GM18861 (cell line): ENCODE data around the gene KCNMA1.

ENCODE experiments used
- ATAC-seq: cut with Tn5 transposase; IDR thresholded peaks from one replicate; pipeline ENCODE4 v1.9.1; 2021; ENCODE audit not compliant: unreplicated experiment

Gene KCNMA1

GRCh38 chr10:77177161-77177560 is 460.4 kb downstream of the KCNMA1 start:
- no peak for ATAC-seq

- no peak for ATAC-seq
Measured at GRCh38 chr10:77176232-77176631, 461.4 kb downstream of the KCNMA1 start.

GRCh38 chr10:77175631-77176222 is 461.9 kb downstream of the KCNMA1 start:
- no peak for ATAC-seq

- ATAC-seq, result peak; percentile 66
Measured at GRCh38 chr10:77173615-77174461, 463.8 kb downstream of the KCNMA1 start.

- no peak for ATAC-seq
Measured at GRCh38 chr10:77172086-77172485, 465.5 kb downstream of the KCNMA1 start.

- no peak for ATAC-seq
Measured at GRCh38 chr10:77168861-77169260, 468.7 kb downstream of the KCNMA1 start.

GRCh38 chr10:77168161-77168560 is 469.4 kb downstream of the KCNMA1 start:
- ATAC-seq, result no peak

- peak; percentile 73 for ATAC-seq
Measured at GRCh38 chr10:77165445-77166208, 472.0 kb downstream of the KCNMA1 start.

- no peak for ATAC-seq
Measured at GRCh38 chr10:77164616-77165311, 472.8 kb downstream of the KCNMA1 start.

- no peak for ATAC-seq
Measured at GRCh38 chr10:77163670-77164348, 473.8 kb downstream of the KCNMA1 start.

- ATAC-seq, result no peak
Measured at GRCh38 chr10:77162697-77163096, 474.9 kb downstream of the KCNMA1 start.

GRCh38 chr10:77160679-77161078 is 476.9 kb downstream of the KCNMA1 start:
- ATAC-seq, result no peak

- ATAC-seq, result no peak
Measured at GRCh38 chr10:77159538-77160110, 478.0 kb downstream of the KCNMA1 start.

GRCh38 chr10:77158666-77159065 is 478.9 kb downstream of the KCNMA1 start:
- no peak for ATAC-seq

- ATAC-seq, result no peak
Measured at GRCh38 chr10:77157248-77158019, 480.2 kb downstream of the KCNMA1 start.

- ATAC-seq, result no peak
Measured at GRCh38 chr10:77156406-77156879, 481.2 kb downstream of the KCNMA1 start.

GRCh38 chr10:77152256-77152655 is 485.4 kb downstream of the KCNMA1 start:
- ATAC-seq, result no peak

- ATAC-seq, result no peak
Measured at GRCh38 chr10:77151408-77151807, 486.2 kb downstream of the KCNMA1 start.

- no peak for ATAC-seq
Measured at GRCh38 chr10:77149706-77150105, 487.9 kb downstream of the KCNMA1 start.
